Activated CD4-positive, alpha-beta T cell treated with anti-CD3 and anti-CD28 coated beads for 36 hours (primary cell): ENCODE data around the gene BCKDHA. TPM values are rescaled to one million over a fixed set of nuclear protein-coding genes. Genes with fewer than 3 reads are reported as not detected.
"Not testable (repeated sequence)": the region's sequence is repeated elsewhere in the genome, so short reads cannot be mapped to it uniquely, and the experiment has no call there.

Experiments
- ATAC-seq: fragments of 200-7000 bp; cut with Tn5 transposase; one replicate; pipeline ENCODE4 v1.10.0; 2021; ENCODE audit warnings: mild to moderate bottlenecking, moderate library complexity
- CTCF ChIA-PET: fragments of 350-600 bp; sonication (Branson Sonifier 250); formaldehyde crosslinking; loops from one replicate; lab custom pipeline; 2021; ENCODE audit warnings: antibody characterized with exemption; lab: Charles Lee
- POLR2A ChIA-PET: fragments of 350-600 bp; sonication (Branson Sonifier 250); formaldehyde crosslinking; loops from one replicate; lab custom pipeline; 2021; ENCODE audit warnings: antibody characterized with exemption, inconsistent platforms; lab: Charles Lee
- DNase-seq: peaks from one replicate; pipeline ENCODE4 v3.0.0-alpha.2; 2020
- H3K27ac Mint-ChIP-seq: one replicate; pipeline ENCODE4 v1.8.0; 2021; ENCODE audit warnings: mixed read lengths
- H3K27me3 Mint-ChIP-seq: one replicate; pipeline ENCODE4 v1.8.0; 2021; ENCODE audit warnings: mixed read lengths
- H3K36me3 Mint-ChIP-seq: one replicate; pipeline ENCODE4 v1.8.0; 2021; ENCODE audit warnings: low read depth, mixed read lengths
- H3K4me1 Mint-ChIP-seq: one replicate; pipeline ENCODE4 v1.8.0; 2021; ENCODE audit warnings: mixed read lengths
- H3K4me3 Mint-ChIP-seq: one replicate; pipeline ENCODE4 v1.8.0; 2021; ENCODE audit warnings: mild to moderate bottlenecking, moderate library complexity, mixed read lengths
- H3K9me3 Mint-ChIP-seq: one replicate; pipeline ENCODE4 v1.8.0; 2021; ENCODE audit warnings: low read depth, mixed read lengths
- intact Hi-C, 2 experiments: fragments of 100-400 bp; cut with DNase I in 1 of 2; cut with micrococcal nuclease in 1 of 2; formaldehyde crosslinking; loops; one replicate each; pipeline versions ENCODE4 v1.14.2 to v1.15.1; 2022 to 2024; cut with DNase I, micrococcal nuclease
- total RNA-seq, 2 experiments: library from RNA; stranded (reverse); gene quantifications; one replicate each; pipeline ENCODE4 v1.2.3, GENCODE V29; 2021

The BCKDHA gene
- total RNA-seq, 2 experiments from 2014 or later = 14.5 to 25.4 TPM

DNA sequence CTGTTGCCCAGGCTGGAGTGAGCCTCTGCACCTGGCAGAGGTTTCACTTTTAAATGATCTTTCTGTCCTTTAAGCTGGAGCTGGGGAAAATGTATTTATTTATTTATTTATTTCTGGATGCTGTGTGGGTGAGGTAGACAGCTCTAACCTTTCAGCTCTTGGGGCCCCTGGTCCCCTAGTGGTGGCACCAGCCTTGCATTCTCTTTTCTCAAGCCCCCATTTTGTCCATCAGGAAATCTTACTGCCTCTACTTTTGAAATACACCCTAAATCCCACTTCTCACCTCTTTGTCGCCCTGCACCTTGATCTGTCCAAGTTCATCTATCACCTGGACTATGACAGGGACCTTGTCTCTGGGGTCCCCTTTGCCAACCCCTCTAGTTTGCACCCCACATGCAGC, 31.5 kb upstream of the BCKDHA start:
- ATAC-seq (no peak), DNase-seq (peak; percentile 52)
- Mint-ChIP-seq H3K9me3 (no peaks in the 10 kb centered on the region), H3K4me1 (peaks cover 21% of the 10 kb centered on the region), H3K4me3 (no peak overlapping the region), H3K27me3 (no peaks in the 10 kb centered on the region), H3K27ac (no peak overlapping the region), H3K36me3 (peaks cover 2% of the 10 kb centered on the region)
- CTCF ChIA-PET = interaction anchor here (0.6 to 1.1 kb wide), 3 partner anchors 14 to 83 kb away, joined by 3 to 4 read pairs (median 4); no protein-coding TSS in a partner anchor
- intact Hi-C loops = no loop called here
- POLR2A ChIA-PET = interaction anchor here (0.5 kb wide), 1 partner anchor 17 kb away, joined by 6 read pairs; no protein-coding TSS in a partner anchor

- Mint-ChIP-seq H3K4me1 (peaks cover 18% of the 10 kb centered on the region), H3K9me3 (no peaks in the 10 kb centered on the region), H3K27ac (no peak overlapping the region), H3K4me3 (no peak overlapping the region), H3K36me3 (peaks cover 2% of the 10 kb centered on the region), H3K27me3 (no peaks in the 10 kb centered on the region)
- POLR2A ChIA-PET = interaction anchor here (0.6 kb wide), 1 partner anchor 26 kb away, joined by 10 read pairs; no protein-coding TSS in a partner anchor
- ATAC-seq (no peak), DNase-seq (no peak)
- CTCF ChIA-PET = interaction anchor here (0.7 kb wide), 1 partner anchor 63 kb away, joined by 3 read pairs; no protein-coding TSS in a partner anchor
- intact Hi-C loops = no loop called here
Measured at GRCh38 chr19:41367848-41368301, 29.7 kb upstream of the BCKDHA start.

DNA sequence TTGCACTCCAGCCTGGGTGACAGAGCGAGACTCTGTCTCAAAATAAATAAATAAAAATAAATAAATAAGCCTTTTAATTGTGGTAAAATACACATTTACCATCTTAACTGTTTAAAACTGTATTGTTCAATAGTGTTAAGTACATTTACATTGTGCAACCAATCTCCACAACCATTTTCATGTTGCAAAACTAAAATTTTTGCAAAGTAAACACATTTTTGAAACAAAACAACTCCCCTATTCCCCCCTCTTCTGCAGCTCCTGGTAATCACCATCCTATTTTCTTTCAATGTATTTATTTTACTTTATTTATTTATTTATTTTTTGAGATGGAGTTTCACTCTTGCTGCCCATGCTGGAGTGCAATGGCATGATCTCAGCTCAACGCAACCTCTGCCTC, 27.8 kb upstream of the BCKDHA start:
- no peak overlapping the region for H3K27ac Mint-ChIP-seq
- intact Hi-C loops = no loop called here
- H3K36me3 Mint-ChIP-seq = no peaks in the 10 kb centered on the region
- H3K4me1 Mint-ChIP-seq = peaks cover 8% of the 10 kb centered on the region
- POLR2A ChIA-PET = no interaction called here
- CTCF ChIA-PET = no interaction called here
- H3K9me3 Mint-ChIP-seq = no peaks in the 10 kb centered on the region
- DNase-seq = no peak
- no peak overlapping the region for H3K4me3 Mint-ChIP-seq
- no peak for ATAC-seq
- no peaks in the 10 kb centered on the region for H3K27me3 Mint-ChIP-seq

GRCh38 chr19:41371119-41371518, 26.5 kb upstream of the BCKDHA start:
- peaks cover 14% of the 10 kb centered on the region for H3K4me1 Mint-ChIP-seq
- DNase-seq, intact Hi-C loops, H3K27ac Mint-ChIP-seq, H3K9me3 Mint-ChIP-seq, POLR2A ChIA-PET, H3K36me3 Mint-ChIP-seq, ATAC-seq, H3K27me3 Mint-ChIP-seq, H3K4me3 Mint-ChIP-seq: not testable (repeated sequence)
- CTCF ChIA-PET = interaction anchor here (0.6 kb wide), 1 partner anchor 18 kb away, joined by 4 read pairs; no protein-coding TSS in a partner anchor

DNA sequence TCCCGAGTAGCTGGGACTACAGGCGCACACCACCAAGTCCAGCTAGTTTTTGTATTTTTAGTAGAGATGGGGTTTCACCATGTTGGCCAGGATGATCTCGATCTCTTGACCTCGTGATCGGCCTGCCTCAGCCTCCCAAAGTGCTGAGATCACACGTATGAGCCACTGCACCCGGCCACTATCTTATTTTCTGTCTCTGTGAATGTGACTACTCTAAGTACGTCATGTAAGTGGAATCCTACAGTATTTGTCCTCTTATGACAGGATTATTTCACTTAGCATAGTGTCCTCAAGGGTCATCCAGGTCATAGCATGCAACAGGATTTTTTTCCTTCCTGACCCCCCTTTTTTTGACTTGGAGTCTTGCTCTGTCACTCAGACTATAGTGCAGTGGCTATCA, 26.1 kb upstream of the BCKDHA start:
- H3K36me3 Mint-ChIP-seq = no peaks in the 10 kb centered on the region
- intact Hi-C loops = no loop called here
- no peak overlapping the region for H3K4me3 Mint-ChIP-seq
- peaks cover 11% of the 10 kb centered on the region for H3K4me1 Mint-ChIP-seq
- CTCF ChIA-PET = no interaction called here
- H3K27me3 Mint-ChIP-seq = no peaks in the 10 kb centered on the region
- ATAC-seq = no peak
- no peak overlapping the region for H3K27ac Mint-ChIP-seq
- DNase-seq = no peak
- no peaks in the 10 kb centered on the region for H3K9me3 Mint-ChIP-seq
- POLR2A ChIA-PET = no interaction called here

DNA sequence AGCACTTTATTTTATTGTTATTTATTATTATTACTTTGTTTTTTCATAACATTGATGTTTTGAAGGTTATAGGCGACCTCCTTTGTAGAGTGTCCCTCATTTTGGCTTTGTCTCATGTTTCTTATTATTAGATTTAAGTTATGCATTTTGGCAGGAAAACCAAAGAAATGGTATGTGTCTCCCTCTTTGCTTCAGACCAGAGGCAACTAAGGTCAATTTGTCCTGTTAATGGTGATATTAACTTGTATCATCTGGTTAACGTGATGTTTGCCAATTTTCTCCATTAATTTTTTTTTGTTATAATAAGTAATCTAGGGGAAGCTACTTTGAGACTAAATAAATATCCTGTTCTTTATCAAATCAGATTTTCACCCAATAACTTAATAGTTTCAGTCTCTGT, 25.1 kb upstream of the BCKDHA start:
- Mint-ChIP-seq H3K9me3 (no peaks in the 10 kb centered on the region), H3K36me3 (no peaks in the 10 kb centered on the region), H3K4me3 (no peak overlapping the region), H3K27ac (no peak overlapping the region), H3K27me3 (no peaks in the 10 kb centered on the region), H3K4me1 (peaks cover 21% of the 10 kb centered on the region)
- intact Hi-C loops = no loop called here
- ATAC-seq = no peak
- POLR2A ChIA-PET = no interaction called here
- CTCF ChIA-PET = no interaction called here
- DNase-seq = no peak

DNA sequence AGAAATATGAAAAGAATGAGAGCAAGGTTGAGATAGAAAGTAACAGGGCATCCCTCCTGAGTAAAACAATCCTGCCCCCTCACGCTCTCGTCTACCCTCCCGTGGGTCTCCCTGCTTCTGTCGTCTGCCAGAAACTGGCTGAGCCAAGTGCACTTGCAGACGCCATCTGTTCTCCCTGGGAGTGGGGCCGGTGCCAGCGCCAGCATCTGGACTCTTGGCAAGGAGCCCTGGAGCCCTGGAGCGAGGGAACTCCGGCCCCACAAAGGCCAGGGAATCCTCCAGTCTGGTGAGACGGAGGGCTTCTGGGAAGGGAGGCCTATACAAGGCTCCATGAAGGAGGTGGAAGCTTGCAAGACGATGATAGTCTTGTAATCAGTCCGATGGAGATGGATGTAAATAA, 23.6 kb upstream of the BCKDHA start:
- Mint-ChIP-seq H3K4me1 (peaks cover 17% of the 10 kb centered on the region), H3K27ac (no peak overlapping the region), H3K27me3 (no peaks in the 10 kb centered on the region), H3K36me3 (no peaks in the 10 kb centered on the region), H3K4me3 (no peak overlapping the region), H3K9me3 (no peaks in the 10 kb centered on the region)
- POLR2A ChIA-PET = no interaction called here
- CTCF ChIA-PET = interaction anchor here (0.6 kb wide), 1 partner anchor 112 kb away, joined by 3 read pairs; no protein-coding TSS in a partner anchor
- intact Hi-C loops = no loop called here
- no peak for DNase-seq
- ATAC-seq = no peak

- Mint-ChIP-seq H3K27ac (peak within 1 kb of the TSS; percentile 63), H3K9me3 (no peaks in the 10 kb centered on the region), H3K4me1 (peaks cover 17% of the 10 kb centered on the region), H3K4me3 (peak within 1 kb of the TSS; percentile 47), H3K27me3 (no peaks in the 10 kb centered on the region), H3K36me3 (no peaks in the 10 kb centered on the region)
- ChIA-PET POLR2A (interaction anchor here (1.4 kb wide), 1 partner anchor 13 kb away, joined by 5 read pairs; no protein-coding TSS in a partner anchor), CTCF (interaction anchor here (0.8 to 1.4 kb wide), 2 partner anchors 12 to 224 kb away, joined by 3 to 5 read pairs; partner anchors contain the start of gene B9D2)
- intact Hi-C loops = no loop called here
- ATAC-seq (peak; percentile 43), DNase-seq (peak; percentile 37)
Measured at GRCh38 chr19:41376241-41376997, 21.2 kb upstream of the BCKDHA start, which contains the start of gene TMEM91. Gene TMEM91, plus strand, starts transcription at chr19:41376533. Its CDS starts 1,777 bp downstream, at chr19:41378310.

DNA sequence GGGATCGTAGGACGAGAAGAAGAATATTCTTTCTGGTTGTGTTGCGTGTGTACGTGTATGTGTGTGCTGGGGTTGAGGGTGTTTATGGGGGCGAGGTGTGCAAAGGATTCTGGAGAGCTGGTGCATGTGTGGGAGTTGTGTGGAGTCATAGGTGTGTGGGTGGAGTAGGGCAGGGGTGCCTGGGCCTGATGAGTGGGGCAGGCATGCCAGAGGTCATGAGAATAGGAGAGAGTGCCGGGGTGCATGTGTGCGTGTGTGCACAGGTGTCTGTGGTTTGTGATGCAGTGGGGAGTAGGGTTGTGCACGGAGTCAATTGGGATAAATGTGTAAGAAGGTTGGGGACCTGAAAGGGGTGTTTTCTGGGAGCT, 20.6 kb upstream of the BCKDHA start:
- Mint-ChIP-seq H3K4me1 (peaks cover 17% of the 10 kb centered on the region), H3K27ac (peak overlapping the region; percentile 11), H3K9me3 (no peaks in the 10 kb centered on the region), H3K27me3 (no peaks in the 10 kb centered on the region), H3K36me3 (no peaks in the 10 kb centered on the region), H3K4me3 (peak overlapping the region; percentile 47)
- ATAC-seq (peak; percentile 62), DNase-seq (peak; percentile 52)
- ChIA-PET POLR2A (interaction anchor here (1.4 kb wide), 1 partner anchor 14 kb away, joined by 5 read pairs; no protein-coding TSS in a partner anchor), CTCF (interaction anchor here (0.8 to 1.4 kb wide), 2 partner anchors 12 to 223 kb away, joined by 3 to 5 read pairs; partner anchors contain the start of gene B9D2)
- intact Hi-C loops = no loop called here

- peaks cover 17% of the 10 kb centered on the region for H3K4me1 Mint-ChIP-seq
- no peak overlapping the region for H3K4me3 Mint-ChIP-seq
- POLR2A ChIA-PET = no interaction called here
- H3K27me3 Mint-ChIP-seq = no peaks in the 10 kb centered on the region
- no peak for ATAC-seq
- H3K27ac Mint-ChIP-seq = no peak overlapping the region
- CTCF ChIA-PET = interaction anchor here (1.0 kb wide), 1 partner anchor 24 kb away, joined by 3 read pairs; no protein-coding TSS in a partner anchor
- no peaks in the 10 kb centered on the region for H3K9me3 Mint-ChIP-seq
- peak; percentile 23 for DNase-seq
- H3K36me3 Mint-ChIP-seq = peaks cover 5% of the 10 kb centered on the region
- intact Hi-C loops = no loop called here
Measured at GRCh38 chr19:41377977-41378709, 19.5 kb upstream of the BCKDHA start.

GRCh38 chr19:41381536-41381935, 16.1 kb upstream of the BCKDHA start:
- H3K27me3 Mint-ChIP-seq, H3K27ac Mint-ChIP-seq, DNase-seq, ATAC-seq, H3K9me3 Mint-ChIP-seq, H3K4me3 Mint-ChIP-seq, H3K36me3 Mint-ChIP-seq, intact Hi-C loops: not testable (repeated sequence)
- peaks cover 10% of the 10 kb centered on the region for H3K4me1 Mint-ChIP-seq
- CTCF ChIA-PET = interaction anchor here (0.7 to 1.2 kb wide), 3 partner anchors 16 to 90 kb away, joined by 3 to 4 read pairs (median 3); partner anchors contain the start of gene B9D2
- POLR2A ChIA-PET = interaction anchor here (0.6 kb wide), 2 partner anchors 45 to 92 kb away, joined by 3 to 6 read pairs; no protein-coding TSS in a partner anchor
